DND-41 (cell line): ENCODE data around the gene KCNH8.

Experiments
- ATAC-seq: fragments of 200-7000 bp; cut with Tn5 transposase; 3 replicates; pipeline ENCODE4 v1.9.1; 2021; ENCODE audit warnings: low read depth; ENCODE audit not compliant: insufficient read depth
- DNase-seq: peaks from one replicate; pipeline ENCODE4 v3.0.0-alpha.2; 2020
- H2AFZ ChIP-seq: 2 replicates; pipeline ENCODE4 v1.6.0; 2012; ENCODE audit warnings: low read depth, low read length
- H3K27ac ChIP-seq: 2 replicates; pipeline ENCODE4 v1.5.1; 2012; ENCODE audit warnings: low read length, inconsistent platforms
- H3K27me3 ChIP-seq: fragments of 200-600 bp; sonication (generic); 2 replicates; pipeline ENCODE4 v1.6.0; 2012; ENCODE audit warnings: low read length, mild to moderate bottlenecking, inconsistent platforms; ENCODE audit not compliant: insufficient read depth, poor library complexity
- H3K36me3 ChIP-seq: 2 replicates; pipeline ENCODE4 v1.5.1; 2012; ENCODE audit warnings: low read length, inconsistent platforms; ENCODE audit not compliant: insufficient read depth
- H3K4me1 ChIP-seq: 2 replicates; pipeline ENCODE4 v1.5.1; 2012; ENCODE audit warnings: mild to moderate bottlenecking, low read length; ENCODE audit not compliant: insufficient read depth
- H3K4me2 ChIP-seq: 2 replicates; pipeline ENCODE4 v1.6.0; 2012; ENCODE audit warnings: mild to moderate bottlenecking, moderate library complexity, low read length, inconsistent platforms; ENCODE audit not compliant: insufficient read depth
- H3K4me3 ChIP-seq, 2 experiments: fragments of 200-600 bp in 1 of 2; shearing (Covaris generic) in 1 of 2; 2 replicates each; pipeline ENCODE4 v1.5.1; 2012 to 2016; ENCODE audit warnings: inconsistent platforms in 2 of 2, low read length in 2 of 2, mild to moderate bottlenecking in 2 of 2, low read depth in 1 of 2, moderate library complexity in 1 of 2
- H3K79me2 ChIP-seq: 2 replicates; pipeline ENCODE4 v1.6.0; 2012; ENCODE audit warnings: low read length, inconsistent platforms; ENCODE audit not compliant: insufficient read depth
- H3K9ac ChIP-seq: 2 replicates; pipeline ENCODE4 v1.6.0; 2012; ENCODE audit warnings: low read depth, mild to moderate bottlenecking, inconsistent platforms, low read length, moderate library complexity
- H3K9me3 ChIP-seq: 2 replicates; pipeline ENCODE4 v1.5.1; 2012; ENCODE audit warnings: low read length, moderate library complexity, mild to moderate bottlenecking, inconsistent platforms; ENCODE audit not compliant: insufficient read depth, severe bottlenecking
- H4K20me1 ChIP-seq: 2 replicates; pipeline ENCODE4 v1.6.0; 2012; ENCODE audit warnings: low read length; ENCODE audit not compliant: insufficient read depth
- CTCF ChIP-seq: IDR thresholded peaks from 2 replicates; pipeline ENCODE4 v1.5.1; 2012; ENCODE audit warnings: borderline replicate concordance, low read length, moderate library complexity, mild to moderate bottlenecking; ENCODE audit not compliant: poor library complexity, severe bottlenecking; ENCODE audit errors: extremely low read depth
- EZH2 ChIP-seq: IDR thresholded peaks from 3 replicates; pipeline ENCODE4 v1.6.1; 2012; ENCODE audit warnings: borderline replicate concordance, low read depth, mild to moderate bottlenecking, moderate library complexity, low read length, inconsistent platforms; ENCODE audit not compliant: severe bottlenecking

KCNH8 gene

GRCh38 chr3:19346759-19347158 lies 198.4 kb downstream of the KCNH8 start:
- no peaks in the 10 kb centered on the region for H3K4me1 ChIP-seq
- H2AFZ ChIP-seq: no peak overlapping the region
- no peak for ATAC-seq
- H3K4me2 ChIP-seq: no peak overlapping the region
- no peaks in the 10 kb centered on the region for H3K9me3 ChIP-seq
- H3K36me3 ChIP-seq: no peaks in the 10 kb centered on the region
- no peak overlapping the region for H3K9ac ChIP-seq
- DNase-seq: no peak
- no peaks in the 10 kb centered on the region for H3K27me3 ChIP-seq
- no peaks in the 10 kb centered on the region for H3K79me2 ChIP-seq
- TF ChIP-seq EZH2: no peak
- no peak for TF ChIP-seq CTCF
- H3K27ac ChIP-seq: no peak overlapping the region
- no peak overlapping the region for H3K4me3 ChIP-seq
- no peaks in the 10 kb centered on the region for H4K20me1 ChIP-seq

- no peak overlapping the region for H2AFZ ChIP-seq
- no peaks in the 10 kb centered on the region for H3K79me2 ChIP-seq
- ATAC-seq (no peak), DNase-seq (no peak)
- TF ChIP-seq CTCF (no peak), EZH2 (no peak)
- H3K27me3 ChIP-seq: no peaks in the 10 kb centered on the region
- no peaks in the 10 kb centered on the region for H3K36me3 ChIP-seq
- no peak overlapping the region for H3K4me2 ChIP-seq
- H3K9me3 ChIP-seq: no peaks in the 10 kb centered on the region
- no peak overlapping the region for H3K9ac ChIP-seq
- no peaks in the 10 kb centered on the region for H4K20me1 ChIP-seq
- no peak overlapping the region for H3K4me3 ChIP-seq
- H3K4me1 ChIP-seq: no peaks in the 10 kb centered on the region
- H3K27ac ChIP-seq: no peak overlapping the region
Measured at GRCh38 chr3:19347671-19348070, 199.4 kb downstream of the KCNH8 start.

GRCh38 chr3:19348500-19348899 lies 200.2 kb downstream of the KCNH8 start:
- H3K79me2 ChIP-seq: no peaks in the 10 kb centered on the region
- no peak overlapping the region for H3K9ac ChIP-seq
- no peaks in the 10 kb centered on the region for H4K20me1 ChIP-seq
- no peak overlapping the region for H2AFZ ChIP-seq
- TF ChIP-seq EZH2 (no peak), CTCF (no peak)
- no peak overlapping the region for H3K27ac ChIP-seq
- no peaks in the 10 kb centered on the region for H3K4me1 ChIP-seq
- ATAC-seq (no peak), DNase-seq (no peak)
- H3K27me3 ChIP-seq: no peaks in the 10 kb centered on the region
- H3K4me2 ChIP-seq: no peak overlapping the region
- H3K9me3 ChIP-seq: no peaks in the 10 kb centered on the region
- no peak overlapping the region for H3K4me3 ChIP-seq
- no peaks in the 10 kb centered on the region for H3K36me3 ChIP-seq
